GM21423 (cell line): ENCODE results near the gene CD86.

Experiments used
- ATAC-seq: cut with Tn5 transposase; IDR thresholded peaks from one replicate; pipeline ENCODE4 v1.9.1; 2021; ENCODE audit warnings: mild to moderate bottlenecking, moderate library complexity; ENCODE audit not compliant: unreplicated experiment

The CD86 gene

DNA sequence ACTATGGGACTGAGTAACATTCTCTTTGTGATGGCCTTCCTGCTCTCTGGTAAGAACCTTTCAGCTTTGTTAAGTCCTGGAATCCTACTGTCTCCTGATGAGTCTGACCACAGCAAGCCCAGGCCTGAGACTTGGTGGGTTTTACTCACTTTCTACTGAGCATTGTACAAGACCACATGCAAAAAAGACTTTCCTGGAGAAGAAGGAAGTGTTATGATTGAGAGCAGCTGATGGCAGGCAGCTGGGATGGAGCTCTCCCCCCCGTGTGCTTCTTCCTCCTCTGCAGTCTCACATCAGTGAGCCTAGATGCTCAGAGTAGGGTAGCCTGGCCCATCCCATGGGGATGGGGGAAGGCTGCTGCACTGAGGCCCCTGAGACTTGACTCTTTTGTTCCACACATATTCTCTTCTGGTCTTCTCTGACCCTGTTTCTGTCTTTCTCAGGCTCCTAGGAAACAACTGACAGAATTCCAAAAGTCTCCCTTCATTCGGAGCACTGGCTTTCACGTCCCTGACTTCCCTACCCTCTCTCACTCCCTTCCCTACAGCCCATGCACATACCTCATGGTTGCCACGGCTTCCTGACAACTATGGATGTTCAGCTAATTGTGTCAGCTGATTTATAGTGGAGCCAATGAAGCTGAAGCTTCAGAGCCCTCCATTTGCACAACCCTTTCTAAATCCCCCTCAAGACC lies 36.6 kb downstream of the CD86 start:
- ATAC-seq: peak; percentile 43

DNA sequence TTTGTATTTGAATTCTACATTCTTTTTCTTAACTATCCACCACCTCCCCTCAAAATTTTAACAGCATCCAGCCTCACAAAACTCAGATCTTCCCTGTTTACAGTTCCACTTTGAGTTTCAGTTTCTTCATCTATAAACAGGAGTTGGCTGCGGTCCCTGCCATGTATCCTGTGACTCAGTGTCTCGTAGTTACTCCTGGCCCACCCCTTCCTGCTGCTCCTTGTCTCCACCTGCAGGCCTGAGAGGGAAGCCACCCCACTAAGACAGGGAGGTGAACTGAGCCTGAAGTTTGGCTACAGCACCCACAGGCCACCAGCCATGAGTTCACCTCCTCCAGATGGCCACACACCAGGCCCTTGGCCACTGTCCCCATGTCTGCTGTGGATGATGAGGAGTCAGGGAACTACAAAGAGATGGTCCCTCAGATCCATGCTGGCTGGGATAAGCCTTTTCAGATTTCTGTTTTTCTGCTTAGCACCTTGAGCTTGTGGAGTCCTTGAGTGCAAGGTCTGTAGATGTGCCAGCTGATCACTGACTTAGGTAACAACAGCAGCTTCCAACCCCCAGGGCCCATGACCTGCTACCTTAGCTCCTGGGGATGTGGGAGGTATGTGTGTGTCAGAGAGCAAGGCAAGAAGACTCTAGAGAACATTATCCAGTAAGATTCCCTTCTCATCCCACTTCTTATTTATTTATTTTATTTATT lies 37.5 kb downstream of the CD86 start:
- peak; percentile 29 for ATAC-seq

DNA sequence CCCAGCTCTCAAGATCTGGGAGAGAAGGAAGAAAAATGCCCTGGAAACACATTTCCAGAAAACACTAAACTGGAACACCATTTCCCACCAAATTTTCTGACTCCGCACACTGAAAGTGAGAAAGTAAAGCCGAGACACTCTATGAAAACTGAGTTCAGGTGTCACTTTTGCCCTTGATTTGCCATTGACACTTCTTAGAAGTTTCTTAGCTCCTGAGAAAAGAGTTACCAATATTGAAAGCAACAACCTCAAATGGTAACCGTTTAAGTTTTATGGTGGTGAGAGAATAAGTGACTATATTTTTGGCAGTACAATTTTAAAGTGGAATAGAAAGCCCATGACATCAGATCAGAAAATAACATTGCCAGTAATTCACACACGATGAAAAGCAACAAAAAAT lies 39.0 kb downstream of the CD86 start:
- peak; percentile 36 for ATAC-seq

DNA sequence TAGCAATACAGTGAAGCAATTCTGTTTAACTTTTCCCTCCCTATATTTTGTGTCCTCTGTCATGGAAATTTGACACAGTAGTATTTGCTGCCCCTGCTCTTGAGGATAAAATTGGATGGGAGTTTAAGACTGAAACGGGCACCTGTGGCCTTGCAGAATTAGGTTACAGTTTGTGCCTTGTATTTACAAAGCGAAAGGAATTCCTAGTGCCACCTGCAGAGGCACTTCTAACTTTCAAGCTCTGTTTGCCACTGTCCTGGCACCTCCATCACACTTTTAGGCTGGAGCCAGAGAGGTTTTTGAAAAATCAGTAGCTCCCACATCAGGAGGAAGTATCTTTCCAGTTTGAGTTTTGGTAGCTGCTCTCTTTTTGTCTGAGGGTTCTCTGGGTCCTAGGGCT lies 39.5 kb downstream of the CD86 start:
- ATAC-seq: no peak

DNA sequence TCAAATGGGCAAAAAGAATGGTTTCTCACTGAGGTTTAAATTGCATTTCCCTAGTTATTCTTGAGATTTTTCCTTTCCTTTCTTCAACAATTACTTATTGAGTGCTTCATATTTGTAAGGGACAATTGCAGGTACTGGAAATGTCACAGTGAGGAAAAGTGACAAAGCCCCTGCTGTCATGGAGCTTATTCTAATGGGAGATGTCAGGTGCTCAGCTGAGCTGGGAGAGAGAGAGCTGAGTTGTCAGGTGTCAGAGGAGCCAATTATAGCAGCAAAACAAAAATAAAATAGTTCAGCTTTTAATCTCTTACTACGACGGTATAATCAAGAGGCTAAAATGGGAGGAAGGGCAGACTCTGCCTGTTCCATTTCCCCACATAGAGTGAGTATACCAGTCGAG lies 42.0 kb downstream of the CD86 start:
- no peak for ATAC-seq

DNA sequence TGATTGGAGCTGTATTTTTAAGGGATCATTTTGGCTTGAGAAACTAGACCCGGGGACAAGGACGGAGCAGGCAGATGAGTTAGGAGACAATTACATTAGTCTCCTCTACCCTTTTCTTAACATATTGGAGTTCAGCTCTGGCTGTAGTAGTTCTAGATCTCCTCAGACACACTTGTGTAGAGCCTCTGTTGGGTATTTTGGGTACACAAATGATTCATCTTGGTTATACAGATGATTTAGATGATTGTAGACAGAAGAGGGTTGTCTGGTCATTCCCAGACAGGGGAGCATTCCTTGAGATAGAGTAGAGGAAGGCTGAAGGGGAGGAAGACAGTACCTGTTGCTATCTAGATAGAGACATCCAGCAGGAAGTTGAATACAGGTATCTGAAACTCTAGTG lies 43.4 kb downstream of the CD86 start:
- ATAC-seq: no peak

DNA sequence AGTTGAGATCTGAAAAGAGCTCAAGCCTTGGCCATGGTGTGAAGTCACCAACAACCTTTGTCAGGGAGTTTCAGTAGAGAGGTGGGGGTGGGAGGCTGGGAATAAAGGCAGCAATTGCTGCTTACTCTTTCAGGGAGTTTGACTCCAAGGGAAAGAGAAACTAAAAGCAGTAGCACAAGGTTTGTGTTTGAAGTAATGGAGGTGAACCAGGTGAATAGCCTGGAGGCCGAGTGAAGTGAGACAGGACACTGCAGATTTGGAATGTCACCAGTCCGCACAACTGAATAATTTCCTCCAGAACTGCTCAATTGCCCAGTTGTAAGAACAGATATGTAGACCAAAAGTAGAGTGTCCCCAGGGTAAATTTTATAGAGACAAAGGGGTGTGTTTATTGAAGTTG lies 44.1 kb downstream of the CD86 start:
- ATAC-seq: no peak

DNA sequence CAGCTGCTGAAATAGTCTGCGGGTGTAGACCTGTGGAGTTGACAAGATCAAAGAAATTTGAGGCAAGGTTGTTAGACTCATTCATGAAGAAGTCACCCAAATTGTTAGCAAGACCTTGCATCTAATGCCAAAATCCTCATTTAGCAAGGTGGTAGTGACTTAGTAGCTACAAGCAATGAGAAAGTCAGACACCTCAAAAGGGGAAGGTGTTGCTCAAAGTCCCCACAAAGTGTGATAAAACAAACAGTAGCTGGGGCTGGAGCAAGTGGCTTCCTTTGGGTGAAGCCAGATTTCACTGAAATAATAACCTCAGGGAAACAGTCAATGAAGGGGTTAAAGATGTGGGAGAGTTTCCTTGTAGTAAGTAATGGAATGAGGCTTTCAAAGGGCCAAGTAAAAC lies 44.9 kb downstream of the CD86 start:
- ATAC-seq: no peak

DNA sequence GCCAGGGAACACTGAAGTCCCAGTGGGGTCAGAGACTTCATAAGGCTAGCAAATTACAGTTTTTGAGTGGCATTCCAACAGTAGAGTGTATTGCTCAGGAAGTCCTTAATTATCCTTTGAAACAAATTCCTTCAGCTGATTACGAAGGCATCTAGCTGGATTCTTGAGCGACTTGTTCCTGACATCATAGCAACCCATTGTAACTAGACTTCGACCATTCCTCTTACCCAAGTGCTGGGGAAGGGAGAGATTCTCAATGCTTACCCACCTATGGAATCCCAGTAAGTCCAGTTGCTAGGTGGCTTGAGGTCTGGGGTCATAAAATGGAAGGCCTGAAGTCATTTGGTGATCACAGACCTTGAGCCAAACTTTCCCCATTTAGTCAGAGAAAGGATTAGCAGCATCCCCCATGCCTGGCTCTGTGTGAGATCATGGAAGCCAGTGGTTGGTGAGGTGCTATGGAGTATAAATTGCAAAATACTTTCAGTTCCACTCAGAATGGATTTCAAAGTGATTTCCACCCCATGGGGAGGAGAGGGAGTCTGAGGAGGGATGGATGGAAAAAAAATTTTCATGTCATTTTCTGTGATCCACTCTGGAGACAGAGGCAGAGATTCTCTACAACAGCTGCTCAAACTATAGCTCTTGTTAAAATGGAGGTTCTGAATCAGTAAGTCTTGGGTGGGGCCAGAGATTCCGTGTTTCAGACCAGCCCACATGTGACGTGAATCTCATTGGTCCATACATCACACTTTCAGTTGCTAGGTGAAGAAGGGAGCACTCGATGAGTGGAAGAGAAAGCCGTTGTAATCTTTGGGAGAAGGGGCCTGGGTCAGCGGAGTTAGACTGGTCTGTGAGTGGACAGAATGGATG lies 45.7 kb downstream of the CD86 start:
- peak; percentile 27 for ATAC-seq

DNA sequence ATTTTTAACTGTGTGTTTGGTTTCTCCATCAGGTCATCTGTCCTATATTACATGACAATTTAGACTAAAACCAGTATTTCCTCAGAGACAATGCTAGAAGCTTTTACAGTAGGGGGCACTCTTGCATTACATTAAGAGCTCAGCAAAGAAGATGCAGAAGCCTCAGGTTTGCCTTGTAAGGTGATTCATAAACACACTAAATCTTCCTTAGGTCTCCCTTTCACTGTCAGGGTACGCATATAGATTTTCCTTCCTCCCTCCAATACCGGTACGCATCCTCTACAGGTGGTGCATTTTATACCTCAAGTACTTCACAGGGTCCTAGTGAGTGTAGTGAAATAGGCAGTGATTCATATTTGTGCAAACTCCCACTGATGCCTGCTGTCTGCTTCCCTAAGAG lies 46.5 kb downstream of the CD86 start:
- ATAC-seq: peak; percentile 35

DNA sequence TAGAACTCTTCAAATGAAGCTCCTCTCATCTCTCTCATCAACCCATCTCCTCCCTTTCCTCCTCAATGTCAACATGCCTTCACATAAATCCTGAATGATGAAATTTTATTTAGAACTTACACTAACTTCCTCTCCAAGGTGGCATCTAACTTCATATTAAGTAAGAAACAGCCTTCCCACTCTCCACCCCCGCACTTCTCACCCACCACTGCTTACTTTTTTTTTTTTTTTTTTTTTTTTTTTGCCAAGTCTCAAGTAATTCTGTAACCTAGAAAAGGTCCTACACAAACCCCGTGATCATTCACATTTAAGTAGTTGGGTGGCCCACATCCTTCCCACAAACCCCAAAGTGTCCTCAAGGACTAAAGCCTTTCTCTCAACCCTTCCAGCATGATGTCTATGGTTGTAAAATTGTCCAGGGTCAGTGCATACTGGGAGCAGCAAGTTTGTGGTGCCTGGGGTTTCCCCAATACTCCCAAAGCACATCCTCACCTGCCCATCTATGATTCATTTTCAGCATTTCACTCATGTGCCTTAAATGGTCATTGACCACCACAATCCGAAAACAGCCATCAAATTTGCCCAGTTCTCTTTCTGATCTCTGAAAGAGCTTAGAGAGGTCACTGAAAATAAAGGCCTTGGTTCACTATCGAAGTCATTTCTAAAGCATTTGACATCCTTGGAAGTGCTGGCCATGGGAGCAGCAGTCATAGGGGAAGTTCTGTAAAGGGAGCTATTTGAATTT lies 47.2 kb downstream of the CD86 start:
- ATAC-seq: peak; percentile 42

DNA sequence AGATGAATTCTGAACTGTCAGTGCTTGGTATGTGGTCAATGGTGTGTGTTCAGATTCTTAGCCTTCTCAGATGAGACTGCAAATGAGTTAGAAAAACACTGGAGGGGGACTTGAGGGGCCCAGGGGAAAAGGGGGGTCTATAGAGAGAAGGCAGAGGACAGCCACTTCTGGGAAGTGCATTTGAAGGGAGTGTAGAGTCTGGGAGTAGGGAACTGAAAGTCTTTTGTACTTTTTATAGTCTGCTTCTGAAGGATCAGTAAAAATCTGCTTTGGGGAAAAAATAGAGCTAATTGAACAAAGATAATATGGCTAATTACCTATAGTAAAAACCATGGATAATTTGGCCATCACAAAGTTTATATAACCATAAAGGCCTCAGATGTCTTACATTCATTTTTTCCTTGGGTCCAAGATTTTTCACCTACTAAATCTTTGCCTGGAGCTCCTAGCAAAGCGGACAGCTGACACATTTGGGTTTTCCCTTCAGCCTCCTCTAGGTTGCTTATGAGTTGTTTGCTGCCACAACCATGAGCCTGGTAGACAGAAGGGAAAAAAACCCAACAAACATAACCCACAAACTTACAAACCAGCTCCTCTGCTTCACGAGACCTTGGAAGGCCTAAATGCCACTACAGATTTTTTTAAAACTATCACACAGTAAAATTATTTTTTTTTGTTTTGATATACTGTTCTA lies 48.8 kb downstream of the CD86 start:
- ATAC-seq: no peak

DNA sequence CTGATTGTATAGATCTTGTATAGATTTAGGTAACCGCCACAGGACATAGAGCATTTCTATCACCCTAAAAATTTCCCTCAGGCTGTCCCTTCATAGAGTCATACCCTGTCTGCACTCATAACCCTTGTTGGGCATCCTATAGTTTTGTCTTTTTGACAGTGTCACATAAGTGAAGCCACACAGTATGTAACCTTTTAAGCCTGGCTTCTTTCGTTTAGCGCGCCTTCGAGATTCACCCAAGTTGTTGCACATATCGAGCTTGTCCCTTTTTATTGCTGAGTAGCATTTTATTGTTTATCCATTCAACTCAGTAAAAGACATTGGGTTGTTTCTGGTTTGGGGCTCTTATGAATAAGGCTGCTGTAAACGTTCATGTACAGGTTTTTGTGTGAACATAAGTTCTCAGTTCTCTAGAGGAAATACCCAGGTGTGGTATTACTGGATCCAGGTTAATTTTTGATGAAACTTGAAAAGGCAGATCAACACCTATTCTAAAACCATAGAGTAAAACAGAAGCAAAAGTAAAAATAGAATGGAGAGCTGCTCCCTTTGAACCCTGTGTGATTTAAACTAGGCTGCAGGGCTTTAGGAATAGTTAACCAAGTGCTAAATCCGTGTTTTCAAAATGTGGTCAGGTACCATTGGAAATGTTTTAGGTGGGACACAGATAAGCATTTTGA lies 49.5 kb downstream of the CD86 start:
- ATAC-seq: no peak

DNA sequence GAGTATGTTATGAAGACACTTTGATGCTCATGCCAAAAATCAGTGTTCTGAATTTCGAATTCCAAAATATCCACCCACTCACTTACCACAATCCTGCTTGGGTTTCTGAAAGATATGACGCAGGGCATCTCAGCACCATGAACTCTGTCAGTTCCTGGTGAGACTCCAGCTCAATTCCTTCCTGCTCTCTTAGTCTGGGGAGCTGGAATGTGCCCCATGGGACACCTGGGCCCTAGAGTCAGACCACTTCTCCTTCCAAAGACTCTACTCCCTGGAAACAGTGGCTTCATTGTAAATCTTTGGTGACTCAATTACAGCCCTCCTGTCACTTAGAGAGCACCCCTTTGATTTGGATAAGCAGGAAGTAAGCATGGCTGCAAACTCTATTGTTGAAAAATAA lies 50.5 kb downstream of the CD86 start:
- ATAC-seq: no peak

DNA sequence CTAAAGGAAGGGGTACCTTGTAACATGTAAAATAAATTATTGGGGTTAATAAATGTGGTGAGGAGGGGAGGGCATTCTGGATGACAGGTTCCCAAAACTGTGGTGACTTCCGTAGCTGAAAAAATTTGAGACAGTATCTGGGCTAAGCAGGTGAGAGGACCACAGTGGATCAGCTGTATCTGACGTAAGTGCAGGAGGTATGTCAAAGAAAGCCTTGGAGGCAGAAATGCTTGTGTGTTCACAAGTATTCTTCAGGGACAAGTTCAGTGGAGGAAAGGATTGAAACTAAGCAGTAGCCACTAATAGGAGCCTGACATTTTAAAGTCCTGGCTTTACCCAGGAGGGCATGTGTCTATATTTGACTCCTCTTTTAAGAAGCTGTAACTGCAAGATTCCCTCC lies 52.0 kb downstream of the CD86 start:
- ATAC-seq: no peak

DNA sequence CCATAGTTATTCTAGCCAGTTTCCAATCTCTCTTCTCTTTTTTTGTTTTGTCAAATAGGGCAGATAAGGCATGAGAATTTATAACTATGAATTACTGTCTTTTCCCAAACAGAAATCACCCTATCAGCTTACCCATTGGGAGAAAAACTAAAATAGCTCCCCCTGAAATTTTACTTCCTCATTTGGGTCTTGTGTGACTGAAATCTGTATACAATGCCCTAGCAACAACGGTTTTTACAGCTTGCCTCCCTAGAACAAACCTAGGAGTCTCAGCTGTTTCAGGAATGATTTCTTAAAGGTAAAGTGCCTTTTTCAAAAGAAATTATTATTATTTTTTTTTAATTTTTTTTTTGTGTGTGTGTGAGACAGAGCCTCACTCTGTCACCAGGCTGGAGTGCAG lies 56.8 kb downstream of the CD86 start:
- ATAC-seq: no peak

DNA sequence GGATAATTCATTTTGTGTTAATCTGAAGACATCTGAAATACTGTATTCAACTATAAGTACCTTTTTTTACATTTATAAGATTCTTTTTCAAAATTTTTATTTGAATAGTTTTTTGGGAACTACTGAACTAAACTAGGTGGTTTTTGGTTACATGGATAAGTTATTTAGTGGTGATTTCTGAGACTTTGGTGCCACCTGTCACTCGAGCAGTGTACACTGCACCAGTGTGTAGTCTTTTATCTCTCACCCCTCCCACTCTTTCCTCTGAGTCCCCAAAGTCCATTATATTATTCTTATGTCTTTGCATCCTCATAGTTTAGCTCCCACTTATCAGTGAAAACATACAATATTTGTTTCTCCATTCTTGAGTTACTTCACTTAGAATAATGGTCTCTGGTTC lies 57.6 kb downstream of the CD86 start:
- no peak for ATAC-seq

DNA sequence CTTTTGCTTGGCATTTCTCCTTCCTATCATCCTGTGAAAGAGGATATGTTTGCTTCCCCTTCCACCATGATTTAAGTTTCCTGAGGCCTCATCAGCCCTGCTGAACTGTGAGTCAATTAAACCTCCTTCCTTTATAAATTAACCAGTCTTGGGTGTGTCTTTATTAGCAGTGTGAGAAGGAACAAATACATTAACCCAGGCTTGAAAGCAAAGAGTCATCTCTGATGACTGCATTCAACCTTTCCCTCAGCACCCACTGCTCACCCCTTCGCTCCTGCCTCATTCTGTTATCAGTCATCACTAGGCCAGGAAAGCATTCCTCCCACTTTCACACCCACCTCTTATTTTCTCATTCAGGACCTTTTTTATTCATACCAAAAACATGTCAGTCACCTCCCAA lies 68.7 kb downstream of the CD86 start:
- ATAC-seq: no peak

DNA sequence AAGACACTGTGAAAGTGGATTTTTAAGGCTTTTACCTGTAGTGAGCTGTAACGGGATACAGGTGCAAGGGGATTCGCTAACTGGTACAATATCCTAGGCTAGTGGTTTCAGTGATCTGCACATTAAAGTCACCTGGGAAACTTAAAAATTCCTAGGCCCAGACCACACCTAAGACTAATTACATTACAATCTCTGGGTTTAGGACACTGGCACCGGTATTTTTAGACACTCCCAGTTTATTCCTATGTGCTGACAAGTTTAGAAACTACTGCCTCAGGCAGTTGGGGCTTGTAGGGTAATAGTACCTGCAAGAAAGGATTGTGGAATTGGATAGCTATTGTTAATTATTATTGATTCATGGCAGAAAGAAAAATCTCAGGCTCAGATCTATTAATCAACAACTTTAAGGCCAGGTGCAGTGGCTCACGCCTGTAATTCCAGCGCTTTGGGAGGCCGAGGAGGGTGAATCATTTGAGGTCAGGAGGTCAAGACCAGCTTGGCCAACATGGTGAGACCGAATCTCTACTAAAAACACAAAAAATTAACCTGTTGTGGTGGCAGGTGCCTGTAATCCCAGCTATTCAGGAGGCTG lies 77.9 kb downstream of the CD86 start:
- ATAC-seq: no peak

DNA sequence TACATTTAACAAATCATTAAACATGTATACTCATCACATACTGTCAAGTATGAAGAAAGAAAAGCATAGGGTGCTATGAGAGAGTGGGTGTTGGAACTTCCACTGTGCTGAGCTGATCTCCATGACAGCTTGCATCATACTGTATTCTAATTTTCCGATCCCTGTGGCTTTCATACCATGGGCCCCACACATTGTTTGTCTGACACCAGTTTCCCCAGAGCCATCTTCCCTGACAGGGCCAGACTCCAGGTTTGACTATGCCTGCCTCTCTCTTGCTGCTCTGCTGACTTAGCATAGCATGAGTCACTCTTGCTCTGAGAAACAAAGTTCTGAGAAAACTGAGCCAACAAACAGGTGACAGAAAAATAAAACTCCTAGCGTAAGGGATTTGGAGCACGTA lies 91.3 kb downstream of the CD86 start:
- peak; percentile 87 for ATAC-seq
